Hematopoietic multipotent progenitor cell treated with erythropoietin and hydrocortisone succinate and interleukin-3 and kit ligand, for 8 days (in vitro differentiated cells): ENCODE results near the gene GSTM2.

Experiments used
- DNase-seq: peaks from one replicate; pipeline ENCODE4 v3.0.0-alpha.2; 2015

Gene GSTM2

GRCh38 chr1:109630081-109630897, 37.6 kb upstream of the GSTM2 start:
- no peak for DNase-seq

GRCh38 chr1:109630898-109631512, 36.9 kb upstream of the GSTM2 start:
- no peak for DNase-seq

GRCh38 chr1:109631513-109632505, 36.0 kb upstream of the GSTM2 start:
- DNase-seq = no peak

- no peak for DNase-seq
Measured at GRCh38 chr1:109632671-109633346, 35.0 kb upstream of the GSTM2 start.

- no peak for DNase-seq
Measured at GRCh38 chr1:109634292-109634691, 33.6 kb upstream of the GSTM2 start.

- no peak for DNase-seq
Measured at GRCh38 chr1:109634771-109635750, 32.8 kb upstream of the GSTM2 start.

GRCh38 chr1:109635862-109636200, 32.0 kb upstream of the GSTM2 start:
- DNase-seq = no peak

- peak; percentile 17 for DNase-seq
Measured at GRCh38 chr1:109636201-109636952, 31.5 kb upstream of the GSTM2 start.

GRCh38 chr1:109637446-109637845, 30.4 kb upstream of the GSTM2 start:
- no peak for DNase-seq

GRCh38 chr1:109639063-109639840, 28.6 kb upstream of the GSTM2 start:
- DNase-seq = peak; percentile 52

- no peak for DNase-seq
Measured at GRCh38 chr1:109639841-109640184, 28.0 kb upstream of the GSTM2 start.

GRCh38 chr1:109640285-109640865, 27.5 kb upstream of the GSTM2 start:
- DNase-seq = peak; percentile 88

- DNase-seq = peak; percentile 68
Measured at GRCh38 chr1:109641078-109641740, 26.6 kb upstream of the GSTM2 start.

- DNase-seq = no peak
Measured at GRCh38 chr1:109641861-109642260, 26.0 kb upstream of the GSTM2 start.

- DNase-seq = no peak
Measured at GRCh38 chr1:109642626-109643025, 25.2 kb upstream of the GSTM2 start.

- peak; percentile 84 for DNase-seq
Measured at GRCh38 chr1:109643385-109644230, 24.2 kb upstream of the GSTM2 start.

- DNase-seq = peak; percentile 89
Measured at GRCh38 chr1:109644670-109645069, 23.2 kb upstream of the GSTM2 start.

GRCh38 chr1:109649491-109649914, 18.4 kb upstream of the GSTM2 start:
- DNase-seq = peak; percentile 60
